Fibroblast of lung (primary cell): ENCODE data around the gene HSD11B1L.

Experiments used
- EZH2 ChIP-seq: IDR thresholded peaks from 2 replicates; pipeline ENCODE4 v1.5.1; 2012; ENCODE audit warnings: low read length, control low read depth, mild to moderate bottlenecking; ENCODE audit errors: missing control alignments
- TF ChIP-seq, protein P1 (sequence below), 2 donors: IDR thresholded peaks in 1 of 2; conservative IDR thresholded peaks in 1 of 2; 1 replicate in 1 of 2; 2 replicates in 1 of 2; pipeline ENCODE4 v1.5.1; 2011 to 2012; ENCODE audit warnings: low read length in 2 of 2, control low read depth in 1 of 2, inconsistent platforms in 1 of 2, low read depth in 1 of 2, mild to moderate bottlenecking in 1 of 2

DNA sequence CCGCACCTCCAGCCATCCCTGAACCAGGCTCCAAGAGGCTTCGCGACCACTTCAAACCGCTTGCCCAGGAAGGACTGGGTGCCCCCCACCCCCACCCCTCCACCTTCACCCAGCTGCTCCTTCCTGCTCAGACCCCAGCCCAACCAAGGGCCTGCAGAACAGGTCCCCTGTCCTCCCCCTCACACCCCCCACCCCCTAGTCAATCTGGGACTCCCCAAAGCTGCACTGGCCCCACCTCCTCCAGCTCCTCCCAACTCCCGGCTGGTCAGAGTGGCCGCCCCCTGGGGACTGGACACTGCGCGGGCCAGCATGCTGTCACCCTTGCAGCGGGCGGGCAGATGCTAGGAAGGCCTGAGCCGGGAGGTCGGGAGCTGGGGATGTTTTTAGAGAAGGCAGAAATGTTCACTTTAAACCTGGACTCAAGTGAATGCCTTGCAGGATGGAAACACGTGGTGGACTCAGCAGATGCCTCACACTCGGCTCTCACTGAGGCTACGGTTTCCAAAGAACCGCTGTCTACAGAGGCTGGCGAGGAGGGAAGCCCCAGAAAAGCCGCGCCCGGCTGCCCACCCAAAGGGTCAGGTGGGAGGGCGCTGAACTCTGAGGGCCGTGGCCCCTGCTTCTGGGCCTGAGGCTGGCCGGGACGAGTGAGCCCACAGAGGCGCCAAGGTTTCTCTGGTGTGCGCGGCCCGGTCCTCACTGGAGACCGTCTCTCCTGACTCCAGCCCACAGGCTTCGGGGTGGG lies 17.2 kb downstream of the HSD11B1L start:
- TF ChIP-seq, protein P1, sequence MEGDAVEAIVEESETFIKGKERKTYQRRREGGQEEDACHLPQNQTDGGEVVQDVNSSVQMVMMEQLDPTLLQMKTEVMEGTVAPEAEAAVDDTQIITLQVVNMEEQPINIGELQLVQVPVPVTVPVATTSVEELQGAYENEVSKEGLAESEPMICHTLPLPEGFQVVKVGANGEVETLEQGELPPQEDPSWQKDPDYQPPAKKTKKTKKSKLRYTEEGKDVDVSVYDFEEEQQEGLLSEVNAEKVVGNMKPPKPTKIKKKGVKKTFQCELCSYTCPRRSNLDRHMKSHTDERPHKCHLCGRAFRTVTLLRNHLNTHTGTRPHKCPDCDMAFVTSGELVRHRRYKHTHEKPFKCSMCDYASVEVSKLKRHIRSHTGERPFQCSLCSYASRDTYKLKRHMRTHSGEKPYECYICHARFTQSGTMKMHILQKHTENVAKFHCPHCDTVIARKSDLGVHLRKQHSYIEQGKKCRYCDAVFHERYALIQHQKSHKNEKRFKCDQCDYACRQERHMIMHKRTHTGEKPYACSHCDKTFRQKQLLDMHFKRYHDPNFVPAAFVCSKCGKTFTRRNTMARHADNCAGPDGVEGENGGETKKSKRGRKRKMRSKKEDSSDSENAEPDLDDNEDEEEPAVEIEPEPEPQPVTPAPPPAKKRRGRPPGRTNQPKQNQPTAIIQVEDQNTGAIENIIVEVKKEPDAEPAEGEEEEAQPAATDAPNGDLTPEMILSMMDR (conservative IDR thresholded peaks at IDR 0.05 in 1 of 2, IDR thresholded peaks at IDR 0.05 in 1 of 2; ENCODE audit: low read depth in 1 of 2, low read length in 2 of 2): no peak
- TF ChIP-seq EZH2: no peak
